Measurements from ENCODE around the gene TTC7B.

Gene TTC7B

GRCh38 chr14:90551070-90551704, 265.0 kb downstream of the TTC7B start:
- TF ChIP-seq CTCF (conservative IDR thresholded peaks at IDR 0.05) (no peak), ZFX (IDR thresholded peaks at IDR 0.05) (no peak)
- H3K27ac ChIP-seq = no peak overlapping the region

- H3K27ac ChIP-seq = no peak overlapping the region
- no peak for TF ChIP-seq ZFX (IDR thresholded peaks at IDR 0.05)
- no peak for TF ChIP-seq CTCF (conservative IDR thresholded peaks at IDR 0.05)
Measured at GRCh38 chr14:90549794-90550641, 266.2 kb downstream of the TTC7B start.

GRCh38 chr14:90548455-90548854, 267.8 kb downstream of the TTC7B start:
- no peak overlapping the region for H3K27ac ChIP-seq
- no peak for TF ChIP-seq ZFX (IDR thresholded peaks at IDR 0.05)
- no peak for TF ChIP-seq CTCF (conservative IDR thresholded peaks at IDR 0.05)

GRCh38 chr14:90547968-90548367, 268.3 kb downstream of the TTC7B start:
- no peak for TF ChIP-seq CTCF (conservative IDR thresholded peaks at IDR 0.05)
- TF ChIP-seq ZFX (IDR thresholded peaks at IDR 0.05) = no peak

GRCh38 chr14:90547250-90547649, 269.0 kb downstream of the TTC7B start:
- TF ChIP-seq CTCF (conservative IDR thresholded peaks at IDR 0.05) = no peak
- no peak for TF ChIP-seq ZFX (IDR thresholded peaks at IDR 0.05)
- no peak overlapping the region for H3K27ac ChIP-seq

More at GRCh38 chr14:90547968-90548367, 268.3 kb downstream of the TTC7B start:
- no peak overlapping the region for H3K27ac ChIP-seq

GRCh38 chr14:90546767-90547166, 269.5 kb downstream of the TTC7B start:
- TF ChIP-seq ZFX (IDR thresholded peaks at IDR 0.05) (no peak), CTCF (conservative IDR thresholded peaks at IDR 0.05) (no peak)
- H3K27ac ChIP-seq = no peak overlapping the region

Measured in C4-2B (cell line).